ENCODE data around the gene CRACR2A.

Gene CRACR2A

DNA sequence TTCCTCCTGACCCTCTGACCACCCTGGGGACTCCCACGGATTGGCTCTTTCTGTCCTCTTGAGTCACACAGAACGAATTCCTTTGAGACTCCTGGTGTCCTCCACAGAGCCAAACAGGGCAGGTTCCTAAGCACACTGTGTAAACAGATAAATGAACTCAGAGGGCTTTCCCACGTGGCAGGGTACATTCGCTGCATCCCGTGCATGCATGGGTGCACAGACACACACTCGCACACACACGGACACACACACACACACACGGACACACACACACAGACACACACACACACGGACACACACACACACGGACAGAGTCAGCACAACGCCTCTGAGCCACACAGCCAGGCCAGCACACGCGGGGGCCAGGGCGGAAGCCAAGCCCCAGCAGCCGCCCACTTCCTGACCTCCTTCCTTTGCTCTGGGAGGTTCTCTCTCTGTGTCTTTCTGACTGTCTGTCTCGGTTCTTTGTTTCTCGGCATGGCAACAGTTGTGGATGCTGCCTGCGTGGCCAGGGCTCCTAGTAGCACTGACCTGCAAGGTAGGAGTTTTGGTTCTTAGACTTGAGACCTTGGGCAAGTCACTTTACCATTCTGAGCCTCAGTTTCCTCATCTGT, 706 bp downstream of the CRACR2A start:
- Histone ChIP-seq H3K27me3 (ENCODE audit: insufficient read depth, poor library complexity, severe bottlenecking) (no peaks in the 10 kb centered on the region), H3K4me3 (replicated peaks; ENCODE audit: insufficient read depth, low read length) (peak overlapping the region; percentile 72), H3K27ac (replicated peaks) (peak overlapping the region; percentile 85)
- peak; percentile 28; the same call in 1 of the 2 replicates for TF ChIP-seq SPI1 (IDR thresholded peaks at IDR 0.05; ENCODE audit: borderline replicate concordance, low read depth)
- peak; percentile 52; the same call in 1 of the 2 replicates for TF ChIP-seq GABPA (IDR thresholded peaks at IDR 0.05; ENCODE audit: low read depth)
- TF ChIP-seq, protein P1, sequence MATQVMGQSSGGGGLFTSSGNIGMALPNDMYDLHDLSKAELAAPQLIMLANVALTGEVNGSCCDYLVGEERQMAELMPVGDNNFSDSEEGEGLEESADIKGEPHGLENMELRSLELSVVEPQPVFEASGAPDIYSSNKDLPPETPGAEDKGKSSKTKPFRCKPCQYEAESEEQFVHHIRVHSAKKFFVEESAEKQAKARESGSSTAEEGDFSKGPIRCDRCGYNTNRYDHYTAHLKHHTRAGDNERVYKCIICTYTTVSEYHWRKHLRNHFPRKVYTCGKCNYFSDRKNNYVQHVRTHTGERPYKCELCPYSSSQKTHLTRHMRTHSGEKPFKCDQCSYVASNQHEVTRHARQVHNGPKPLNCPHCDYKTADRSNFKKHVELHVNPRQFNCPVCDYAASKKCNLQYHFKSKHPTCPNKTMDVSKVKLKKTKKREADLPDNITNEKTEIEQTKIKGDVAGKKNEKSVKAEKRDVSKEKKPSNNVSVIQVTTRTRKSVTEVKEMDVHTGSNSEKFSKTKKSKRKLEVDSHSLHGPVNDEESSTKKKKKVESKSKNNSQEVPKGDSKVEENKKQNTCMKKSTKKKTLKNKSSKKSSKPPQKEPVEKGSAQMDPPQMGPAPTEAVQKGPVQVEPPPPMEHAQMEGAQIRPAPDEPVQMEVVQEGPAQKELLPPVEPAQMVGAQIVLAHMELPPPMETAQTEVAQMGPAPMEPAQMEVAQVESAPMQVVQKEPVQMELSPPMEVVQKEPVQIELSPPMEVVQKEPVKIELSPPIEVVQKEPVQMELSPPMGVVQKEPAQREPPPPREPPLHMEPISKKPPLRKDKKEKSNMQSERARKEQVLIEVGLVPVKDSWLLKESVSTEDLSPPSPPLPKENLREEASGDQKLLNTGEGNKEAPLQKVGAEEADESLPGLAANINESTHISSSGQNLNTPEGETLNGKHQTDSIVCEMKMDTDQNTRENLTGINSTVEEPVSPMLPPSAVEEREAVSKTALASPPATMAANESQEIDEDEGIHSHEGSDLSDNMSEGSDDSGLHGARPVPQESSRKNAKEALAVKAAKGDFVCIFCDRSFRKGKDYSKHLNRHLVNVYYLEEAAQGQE (IDR thresholded peaks at IDR 0.05; ENCODE audit: insufficient replicate concordance, low read depth), result no peak
- TF ChIP-seq, protein P2, sequence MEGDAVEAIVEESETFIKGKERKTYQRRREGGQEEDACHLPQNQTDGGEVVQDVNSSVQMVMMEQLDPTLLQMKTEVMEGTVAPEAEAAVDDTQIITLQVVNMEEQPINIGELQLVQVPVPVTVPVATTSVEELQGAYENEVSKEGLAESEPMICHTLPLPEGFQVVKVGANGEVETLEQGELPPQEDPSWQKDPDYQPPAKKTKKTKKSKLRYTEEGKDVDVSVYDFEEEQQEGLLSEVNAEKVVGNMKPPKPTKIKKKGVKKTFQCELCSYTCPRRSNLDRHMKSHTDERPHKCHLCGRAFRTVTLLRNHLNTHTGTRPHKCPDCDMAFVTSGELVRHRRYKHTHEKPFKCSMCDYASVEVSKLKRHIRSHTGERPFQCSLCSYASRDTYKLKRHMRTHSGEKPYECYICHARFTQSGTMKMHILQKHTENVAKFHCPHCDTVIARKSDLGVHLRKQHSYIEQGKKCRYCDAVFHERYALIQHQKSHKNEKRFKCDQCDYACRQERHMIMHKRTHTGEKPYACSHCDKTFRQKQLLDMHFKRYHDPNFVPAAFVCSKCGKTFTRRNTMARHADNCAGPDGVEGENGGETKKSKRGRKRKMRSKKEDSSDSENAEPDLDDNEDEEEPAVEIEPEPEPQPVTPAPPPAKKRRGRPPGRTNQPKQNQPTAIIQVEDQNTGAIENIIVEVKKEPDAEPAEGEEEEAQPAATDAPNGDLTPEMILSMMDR (IDR thresholded peaks at IDR 0.05; ENCODE audit: insufficient read depth, low read length), result no peak
- TF ChIP-seq POLR2AphosphoS5 (IDR thresholded peaks at IDR 0.05; ENCODE audit: low read depth), result peak; percentile 77
- DNase-seq (ENCODE audit: low read depth in 1 of 2, low spot score in 1 of 2), result peak; percentile 63 to 66

DNA sequence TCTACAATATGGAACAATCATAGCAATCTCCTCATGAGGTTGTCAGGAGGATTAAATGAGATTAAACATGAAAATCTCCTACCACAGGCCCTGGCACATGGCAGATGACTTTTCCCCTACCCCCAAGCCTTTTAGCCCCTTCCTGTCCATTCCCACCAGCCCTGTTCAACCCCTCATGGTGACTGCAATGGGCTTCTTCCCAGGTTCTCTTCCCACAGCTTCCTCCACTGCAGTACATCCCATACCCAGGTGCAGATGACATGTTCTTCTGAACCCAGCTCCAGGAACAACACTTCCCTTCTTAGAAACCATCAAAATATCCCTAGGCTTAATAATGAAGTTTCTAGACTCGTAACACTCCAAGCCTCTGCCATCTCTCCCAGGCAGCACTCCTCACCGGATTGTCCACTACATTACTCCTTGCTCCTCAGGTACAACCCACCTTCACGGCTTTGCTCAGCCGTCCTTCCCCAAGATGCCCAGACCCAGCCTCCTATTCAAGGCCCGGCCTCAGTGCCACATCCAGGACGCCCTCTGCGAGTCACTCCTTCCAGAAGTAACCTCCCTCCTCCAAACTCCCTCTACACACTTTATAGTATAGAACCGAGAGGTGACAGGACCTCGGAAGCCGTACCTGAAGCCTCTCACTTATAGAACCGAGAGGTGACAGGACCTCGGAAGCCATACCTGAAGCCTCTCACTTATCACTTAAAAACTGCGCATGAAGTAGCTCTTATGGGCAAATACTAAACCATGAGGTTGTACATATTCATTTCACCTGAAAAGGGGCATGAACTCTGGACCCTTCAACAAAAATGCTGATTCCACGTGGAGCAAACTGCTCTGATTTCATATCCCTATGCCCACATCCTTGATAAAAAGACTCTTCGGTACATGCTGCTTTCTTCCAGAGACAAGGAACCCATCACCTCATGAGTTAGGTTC, 1.5 kb downstream of the CRACR2A start:
- TF ChIP-seq, protein P1 (IDR thresholded peaks at IDR 0.05; ENCODE audit: insufficient replicate concordance, low read depth), result no peak
- TF ChIP-seq POLR2AphosphoS5 (IDR thresholded peaks at IDR 0.05; ENCODE audit: low read depth) (no peak), SPI1 (IDR thresholded peaks at IDR 0.05; ENCODE audit: borderline replicate concordance, low read depth) (peak; percentile 2; the same call in 1 of the 2 replicates)
- TF ChIP-seq, protein P2 (IDR thresholded peaks at IDR 0.05; ENCODE audit: insufficient read depth, low read length), result no peak
- Histone ChIP-seq H3K27me3 (ENCODE audit: insufficient read depth, poor library complexity, severe bottlenecking) (no peaks in the 10 kb centered on the region), H3K4me3 (replicated peaks; ENCODE audit: insufficient read depth, low read length) (peak overlapping the region; percentile 72), H3K27ac (replicated peaks) (peak overlapping the region; percentile 85)
- DNase-seq (ENCODE audit: low read depth in 1 of 2, low spot score in 1 of 2), result no peak

GRCh38 chr12:3750616-3751015, 2.3 kb downstream of the CRACR2A start:
- no peak for DNase-seq (ENCODE audit: low read depth in 1 of 2, low spot score in 1 of 2)

More at GRCh38 chr12:3750616-3751015, 2.3 kb downstream of the CRACR2A start:
- TF ChIP-seq, protein P2 (IDR thresholded peaks at IDR 0.05; ENCODE audit: insufficient read depth, low read length), result no peak
- TF ChIP-seq, protein P1 (IDR thresholded peaks at IDR 0.05; ENCODE audit: insufficient replicate concordance, low read depth), result no peak
- no peak for TF ChIP-seq GABPA (IDR thresholded peaks at IDR 0.05; ENCODE audit: low read depth)
- Histone ChIP-seq H3K4me3 (replicated peaks; ENCODE audit: insufficient read depth, low read length) (no peak overlapping the region), H3K27ac (replicated peaks) (no peak overlapping the region), H3K27me3 (ENCODE audit: insufficient read depth, poor library complexity, severe bottlenecking) (no peaks in the 10 kb centered on the region)
